Testis (tissue), 3 donors: ENCODE measurements around the gene LSM10. TPM values are rescaled to one million over a fixed set of nuclear protein-coding genes. Genes with fewer than 3 reads are reported as not detected.

ENCODE experiments used
- DNase-seq: peaks from one replicate; pipeline ENCODE4 v3.0.0-alpha.2; 2019
- H3K27ac ChIP-seq, 2 donors: fragments of 200-600 bp; sonication (generic); one replicate each; pipeline ENCODE4 v1.5.1; 2019
- H3K27me3 ChIP-seq: fragments of 200-600 bp; sonication (generic); one replicate; pipeline ENCODE4 v1.5.1; 2019
- H3K36me3 ChIP-seq: fragments of 200-600 bp; sonication (generic); one replicate; pipeline ENCODE4 v1.5.1; 2017; ENCODE audit warnings: low read depth; ENCODE audit errors: missing control alignments
- H3K4me1 ChIP-seq: fragments of 200-600 bp; sonication (generic); one replicate; pipeline ENCODE4 v1.5.1; 2019
- H3K4me3 ChIP-seq, 2 donors: fragments of 200-600 bp; sonication (generic); one replicate each; pipeline ENCODE4 v1.5.1; 2017 to 2019
- H3K9me3 ChIP-seq: fragments of 200-600 bp; sonication (generic); one replicate; pipeline ENCODE4 v1.5.1; 2017
- POLR2A ChIP-seq: fragments of 450-650 bp; IDR thresholded peaks from one replicate; pipeline ENCODE4 v1.6.1; 2017; ENCODE audit warnings: antibody characterized with exemption, mild to moderate bottlenecking, moderate library complexity
- WGBS, 2 donors: methylation state at CpG; one replicate each; pipeline ENCODE4 v1.1.5; 2018; 5-methylcytosine and 5-hydroxymethylcytosine counted together
- intact Hi-C: fragments of 100-400 bp; cut with DNase I; formaldehyde crosslinking; loops from one replicate; pipeline ENCODE4 v1.15.1; 2023; ENCODE audit warnings: low total_unique reads
- polyA plus RNA-seq: library from polyadenylated mRNA; stranded (reverse); fragments of 350-450 nt; fragmentation: Illumina TruSeq; extraction: RNeasy Lipid Tissue Mini Kit (QIAGEN cat#74804); gene quantifications from one replicate; pipeline ENCODE4 v1.2.3, GENCODE V29; 2014; ENCODE audit warnings: low read depth, low replicate concordance; ENCODE audit not compliant: insufficient read depth
- total RNA-seq, 2 donors: library from RNA; depleted of rRNA; stranded (reverse); fragments of >200 nt; gene quantifications; one replicate each; pipeline ENCODE4 v1.2.3, GENCODE V29; 2016
- TF ChIP-seq, protein P1 (sequence below), 3 experiments: fragments of 450-650 bp in 2 of 3; fragments of 200-600 bp in 1 of 3; sonication (generic) in 1 of 3; IDR thresholded peaks; one replicate each; pipeline ENCODE4 v1.5.1; 2016 to 2019; ENCODE audit warnings: antibody characterized with exemption in 3 of 3, mild to moderate bottlenecking in 2 of 3, moderate library complexity in 1 of 3

LSM10 gene
- total and polyA plus RNA-seq, 3 donors from 2014 or later, result 69.1 to 106 (median 73.6) TPM

DNA sequence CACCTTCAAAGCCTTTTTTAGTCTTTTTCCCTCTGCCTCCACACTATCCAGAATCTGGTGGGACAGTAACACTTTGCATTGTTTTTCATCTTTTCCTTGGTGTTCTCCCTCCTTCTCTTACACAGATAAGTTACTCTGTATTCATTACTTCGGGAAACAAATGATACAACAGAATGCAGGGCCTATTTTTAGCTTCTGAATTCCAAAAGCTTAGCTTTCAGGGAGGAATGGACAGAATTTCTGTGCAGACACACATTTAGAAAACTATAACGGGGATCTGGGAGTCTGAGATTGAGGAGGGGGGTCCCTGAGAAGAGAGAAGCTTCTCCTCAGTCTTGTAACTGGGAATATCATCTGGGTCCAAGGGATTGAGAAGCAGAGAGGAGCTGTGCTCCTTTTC, 8.4 kb downstream of the LSM10 start:
- Histone ChIP-seq H3K9me3 (no peaks in the 10 kb centered on the region), H3K4me1 (peaks cover 55% of the 10 kb centered on the region), H3K4me3 (no peak overlapping the region), H3K27me3 (no peaks in the 10 kb centered on the region), H3K27ac (peak overlapping the region; percentile 92 to 97), H3K36me3 (no peaks in the 10 kb centered on the region)
- no peak for DNase-seq
- no peak for TF ChIP-seq POLR2A
- TF ChIP-seq, protein P1, sequence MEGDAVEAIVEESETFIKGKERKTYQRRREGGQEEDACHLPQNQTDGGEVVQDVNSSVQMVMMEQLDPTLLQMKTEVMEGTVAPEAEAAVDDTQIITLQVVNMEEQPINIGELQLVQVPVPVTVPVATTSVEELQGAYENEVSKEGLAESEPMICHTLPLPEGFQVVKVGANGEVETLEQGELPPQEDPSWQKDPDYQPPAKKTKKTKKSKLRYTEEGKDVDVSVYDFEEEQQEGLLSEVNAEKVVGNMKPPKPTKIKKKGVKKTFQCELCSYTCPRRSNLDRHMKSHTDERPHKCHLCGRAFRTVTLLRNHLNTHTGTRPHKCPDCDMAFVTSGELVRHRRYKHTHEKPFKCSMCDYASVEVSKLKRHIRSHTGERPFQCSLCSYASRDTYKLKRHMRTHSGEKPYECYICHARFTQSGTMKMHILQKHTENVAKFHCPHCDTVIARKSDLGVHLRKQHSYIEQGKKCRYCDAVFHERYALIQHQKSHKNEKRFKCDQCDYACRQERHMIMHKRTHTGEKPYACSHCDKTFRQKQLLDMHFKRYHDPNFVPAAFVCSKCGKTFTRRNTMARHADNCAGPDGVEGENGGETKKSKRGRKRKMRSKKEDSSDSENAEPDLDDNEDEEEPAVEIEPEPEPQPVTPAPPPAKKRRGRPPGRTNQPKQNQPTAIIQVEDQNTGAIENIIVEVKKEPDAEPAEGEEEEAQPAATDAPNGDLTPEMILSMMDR (IDR thresholded peaks at IDR 0.05), result no peak
- intact Hi-C loops, result no loop called here
- 9 to 17% methylated on average over 2 of the region's 2 CpGs for WGBS, 2 donors

DNA sequence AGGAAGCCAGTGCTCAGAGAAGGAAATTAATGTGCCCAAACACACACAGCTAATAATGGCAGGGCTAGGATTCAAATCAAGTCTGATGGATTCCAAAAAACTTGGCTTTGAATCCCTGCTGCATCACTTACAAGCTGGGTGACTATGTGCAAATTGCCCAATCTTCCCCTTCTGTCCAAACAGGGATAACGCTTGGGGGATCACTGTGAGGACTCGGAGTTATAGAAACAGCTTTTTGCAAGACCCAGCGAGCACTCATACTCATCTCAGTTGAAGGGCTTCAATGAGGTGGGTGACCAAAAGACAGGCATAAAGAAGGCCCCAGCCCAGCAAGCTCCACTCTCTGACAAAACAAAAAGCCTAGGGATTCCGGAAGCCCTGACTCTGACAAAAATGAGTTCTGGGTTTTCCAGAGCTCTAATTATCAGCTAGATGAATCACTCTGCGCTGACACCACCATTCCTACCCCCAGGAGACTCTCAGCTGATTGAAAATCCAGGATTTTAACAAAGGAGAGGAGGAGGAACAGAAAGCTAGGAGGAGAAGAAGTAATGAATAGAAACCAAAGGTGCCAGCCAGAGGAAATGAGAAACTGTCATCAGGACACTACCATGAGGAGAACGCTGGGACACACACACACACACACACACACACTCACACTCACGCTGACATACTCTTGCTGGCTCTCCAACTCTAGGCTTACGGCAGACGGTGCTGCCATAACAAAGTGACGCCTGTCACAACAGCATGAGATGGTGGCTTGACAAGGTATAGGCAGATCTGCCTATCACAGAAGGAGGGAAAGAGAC, 10.4 kb downstream of the LSM10 start:
- intact Hi-C loops, result no loop called here
- H3K4me3 ChIP-seq, result no peak overlapping the region
- WGBS, 2 donors, result 67 to 68% methylated on average over 10 of the region's 10 CpGs
- no peaks in the 10 kb centered on the region for H3K9me3 ChIP-seq
- no peaks in the 10 kb centered on the region for H3K36me3 ChIP-seq
- TF ChIP-seq POLR2A, result no peak
- TF ChIP-seq, protein P1 (IDR thresholded peaks at IDR 0.05), result no peak
- no peaks in the 10 kb centered on the region for H3K27me3 ChIP-seq
- peaks cover 70% of the 10 kb centered on the region for H3K4me1 ChIP-seq
- DNase-seq, result no peak
- peak overlapping the region; percentile 92 to 97 for H3K27ac ChIP-seq

DNA sequence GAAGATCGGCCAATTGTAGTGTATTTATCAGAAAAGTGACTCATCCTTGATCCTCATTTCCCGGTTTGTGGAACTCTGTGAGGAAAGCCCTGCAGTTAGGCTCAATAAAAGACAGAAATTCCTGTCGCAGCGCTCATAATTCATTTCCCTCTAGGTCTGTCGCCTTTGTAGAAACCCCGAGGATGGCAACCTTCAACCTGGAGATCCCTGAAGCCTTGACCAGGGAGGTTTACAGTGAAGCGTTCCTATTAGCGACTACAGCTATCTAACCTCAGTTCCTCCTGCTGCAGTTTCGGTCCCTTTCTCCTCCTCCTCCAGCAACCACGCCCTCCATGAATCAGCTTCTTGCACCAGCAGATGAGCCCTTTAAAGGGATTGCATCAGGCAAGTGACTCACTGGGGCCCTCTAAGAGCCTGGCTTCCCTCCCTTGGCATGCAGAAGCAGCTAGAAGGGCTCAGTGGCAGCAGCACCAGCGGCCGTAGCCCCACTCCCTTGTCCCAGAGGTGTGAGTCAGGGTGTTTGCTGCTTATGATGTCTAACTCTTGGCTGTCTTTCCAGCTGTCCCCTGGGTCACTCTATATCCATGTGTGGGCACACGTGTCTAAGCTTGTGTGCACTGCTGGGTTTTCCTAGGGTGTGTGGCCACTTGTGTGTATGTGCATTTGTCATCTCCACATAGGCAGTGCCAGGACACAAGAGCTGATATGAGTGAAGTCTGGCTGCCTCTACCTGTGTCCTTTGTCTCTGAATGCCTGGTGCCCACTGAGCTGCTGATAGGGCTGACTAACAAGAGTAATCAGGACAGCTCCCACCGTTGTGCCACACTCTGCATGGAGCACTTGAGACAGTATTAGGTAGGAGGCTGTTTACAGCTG, 11.2 kb downstream of the LSM10 start:
- peak; percentile 93 for DNase-seq

DNA sequence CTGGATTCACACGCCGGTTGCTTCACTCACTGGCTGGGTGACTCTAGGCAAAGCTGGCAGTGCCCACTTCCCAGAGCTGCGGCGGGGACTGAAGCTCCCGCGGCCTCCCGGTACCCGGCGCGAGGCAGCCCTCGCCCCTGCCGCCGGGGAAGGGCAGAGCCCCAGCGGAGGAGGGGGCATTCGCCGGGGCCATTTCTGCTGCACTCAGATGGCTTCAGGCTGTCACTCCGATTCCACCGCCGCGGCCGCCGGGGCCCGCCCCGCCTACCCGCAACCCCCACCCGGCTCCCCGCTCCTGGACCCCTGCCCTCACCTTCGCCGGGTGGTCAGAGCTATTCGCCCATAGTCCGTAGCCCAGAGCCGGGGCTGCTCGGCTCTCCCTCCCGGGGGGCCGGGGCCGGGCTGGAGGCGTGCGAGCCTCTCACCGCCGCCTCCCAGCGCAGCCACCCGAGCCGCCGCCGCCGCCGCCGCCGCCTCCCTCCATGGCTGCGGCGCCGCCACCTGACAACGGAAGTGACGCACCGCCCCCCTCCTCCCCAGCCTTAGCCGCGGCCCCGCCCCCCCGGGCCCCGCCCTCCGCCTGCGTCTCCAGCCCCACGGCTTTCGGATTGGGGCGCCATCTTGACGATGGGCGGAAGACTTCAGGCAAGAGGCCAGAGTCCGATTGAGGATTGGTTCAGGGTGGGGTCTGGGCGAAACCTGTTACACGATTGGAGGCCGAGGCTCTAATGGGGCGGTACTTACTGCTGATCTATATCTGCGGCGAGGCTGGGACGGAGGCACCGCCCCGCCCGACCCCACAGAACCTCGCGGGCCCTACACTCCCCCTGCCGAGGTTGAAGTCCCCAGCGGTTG, 12.1 kb downstream of the LSM10 start, which contains the start of gene STK40:
STK40 (minus strand) TSS at position 515 of the 855 bp plus-strand sequence. CDS start 24,592 bp downstream, outside the sequence.
- Histone ChIP-seq H3K4me1 (peaks cover 79% of the 10 kb centered on the region), H3K27me3 (no peaks in the 10 kb centered on the region), H3K4me3 (peak within 1 kb of the TSS; percentile 96 to 99), H3K9me3 (no peaks in the 10 kb centered on the region), H3K36me3 (no peaks in the 10 kb centered on the region), H3K27ac (peak within 1 kb of the TSS; percentile 92 to 97)
- 1% methylated on average over 77 of the region's 82 CpGs; no CpG with 5 or more reads in 1 of the 2 donors for WGBS, 2 donors
- peak; percentile 99 for DNase-seq
- TF ChIP-seq POLR2A, result peak; percentile 92
- TF ChIP-seq, protein P1 (IDR thresholded peaks at IDR 0.05), result no peak
- intact Hi-C loops, result no loop called here

More for the DNA sequence above, 11.2 kb downstream of the LSM10 start:
- 2 to 3% methylated on average over 12 to 14 of the region's 14 CpGs for WGBS, 2 donors
- Histone ChIP-seq H3K27ac (peak overlapping the region; percentile 92 to 97), H3K27me3 (no peaks in the 10 kb centered on the region), H3K4me3 (peak overlapping the region; percentile 96 to 99), H3K9me3 (no peaks in the 10 kb centered on the region), H3K36me3 (no peaks in the 10 kb centered on the region), H3K4me1 (peaks cover 72% of the 10 kb centered on the region)
- peak; percentile 37 for TF ChIP-seq POLR2A
- TF ChIP-seq, protein P1 (IDR thresholded peaks at IDR 0.05), result no peak
- intact Hi-C loops, result no loop called here
